B cell (primary cell): ENCODE data around the gene CDC5L. TPM values are rescaled to one million over a fixed set of nuclear protein-coding genes. Genes with fewer than 3 reads are reported as not detected.

Experiments used
- ATAC-seq: fragments of 200-7000 bp; cut with Tn5 transposase; one replicate; pipeline ENCODE4 v1.10.0; 2021; ENCODE audit warnings: low read depth, mild to moderate bottlenecking, moderate number of reproducible peaks, moderate library complexity
- CTCF ChIA-PET: fragments of 350-600 bp; sonication (Branson Sonifier 250); formaldehyde crosslinking; loops from one replicate; lab custom pipeline; 2021; ENCODE audit warnings: antibody characterized with exemption, inconsistent platforms; lab: Charles Lee
- POLR2A ChIA-PET: fragments of 350-600 bp; sonication (Branson Sonifier 250); formaldehyde crosslinking; loops from one replicate; lab custom pipeline; 2021; ENCODE audit warnings: antibody characterized with exemption; lab: Charles Lee
- DNase-seq: peaks from one replicate; pipeline ENCODE4 v3.0.0; 2013
- H2AFZ ChIP-seq: 2 replicates; pipeline ENCODE4 v1.6.1; 2012; ENCODE audit warnings: mild to moderate bottlenecking, low read depth, low read length; ENCODE audit not compliant: insufficient read depth, poor library complexity, severe bottlenecking
- H3K27ac ChIP-seq, 2 donors: 1 replicate in 1 of 2; 2 replicates in 1 of 2; pipeline ENCODE4 v1.5.1; 2012 to 2013; ENCODE audit warnings: low read length in 2 of 2, mild to moderate bottlenecking in 2 of 2, moderate library complexity in 1 of 2
- H3K27me3 ChIP-seq, 4 experiments: fragments of 200-600 bp in 1 of 4; sonication (generic) in 1 of 4; replicated peaks in 1 of 4; 1 replicate in 2 of 4; 2 replicates in 2 of 4; pipeline versions ENCODE4 v1.6.1 to v1.7.0; 2013 to 2016; ENCODE audit warnings: low read length in 3 of 4, mild to moderate bottlenecking in 2 of 4, mixed read lengths in 1 of 4, moderate library complexity in 1 of 4; ENCODE audit not compliant: insufficient read depth in 4 of 4, control insufficient read depth in 3 of 4; ENCODE audit errors: control extremely low read depth in 1 of 4
- H3K36me3 ChIP-seq, 2 experiments: replicated peaks in 1 of 2; 1 replicate in 1 of 2; 2 replicates in 1 of 2; pipeline versions ENCODE4 v1.6.1 to v1.7.1; 2013; ENCODE audit warnings: low read length in 1 of 2; ENCODE audit not compliant: insufficient read depth in 2 of 2, control insufficient read depth in 1 of 2; ENCODE audit errors: control extremely low read depth in 1 of 2, extremely low read depth in 1 of 2
- H3K4me1 ChIP-seq, 2 donors: fragments of 200-600 bp in 1 of 2; sonication (generic) in 1 of 2; 1 replicate in 1 of 2; 2 replicates in 1 of 2; pipeline versions ENCODE4 v1.5.1 to v1.6.1; 2013 to 2017; ENCODE audit warnings: low read length in 2 of 2; ENCODE audit not compliant: control insufficient read depth in 2 of 2, insufficient read depth in 2 of 2
- H3K4me2 ChIP-seq: replicated peaks from 2 replicates; pipeline ENCODE3; 2012; ENCODE audit warnings: mild to moderate bottlenecking, low read depth, low read length; ENCODE audit not compliant: poor library complexity, severe bottlenecking
- H3K4me3 ChIP-seq, 5 experiments: fragments of 200-600 bp in 1 of 5; sonication (generic) in 1 of 5; 1 replicate in 3 of 5; 2 replicates in 2 of 5; pipeline versions ENCODE4 v1.5.1 to v1.7.0; 2011 to 2016; ENCODE audit warnings: low read length in 4 of 5, mild to moderate bottlenecking in 4 of 5, low read depth in 2 of 5, control low read depth in 1 of 5, moderate library complexity in 1 of 5; ENCODE audit not compliant: insufficient read depth in 1 of 5; ENCODE audit errors: control extremely low read depth in 1 of 5, extremely low read depth in 1 of 5
- H3K79me2 ChIP-seq: fragments of 200-600 bp; sonication (generic); one replicate; pipeline ENCODE4 v1.6.0; 2016; ENCODE audit warnings: low read length; ENCODE audit not compliant: control insufficient read depth, insufficient read depth
- H3K9ac ChIP-seq: fragments of 200-600 bp; sonication (generic); 2 replicates; pipeline ENCODE4 v1.6.1; 2017; ENCODE audit warnings: mild to moderate bottlenecking, low read length, moderate library complexity
- H3K9me3 ChIP-seq, 3 donors: one replicate each; pipeline versions ENCODE4 v1.6.1 to v1.7.1; 2013; ENCODE audit warnings: low read length in 2 of 3; ENCODE audit not compliant: control insufficient read depth in 2 of 3, insufficient read depth in 1 of 3; ENCODE audit errors: control extremely low read depth in 1 of 3
- H4K20me1 ChIP-seq: 2 replicates; pipeline ENCODE4 v1.6.0; 2012; ENCODE audit warnings: mild to moderate bottlenecking, low read length; ENCODE audit not compliant: insufficient read depth, control insufficient read depth, poor library complexity, severe bottlenecking
- H3K27ac Mint-ChIP-seq: one replicate; pipeline ENCODE4 v1.8.0; 2021; ENCODE audit warnings: mixed read lengths
- H3K27me3 Mint-ChIP-seq: one replicate; pipeline ENCODE4 v1.8.0; 2021; ENCODE audit warnings: mixed read lengths
- H3K4me1 Mint-ChIP-seq: one replicate; pipeline ENCODE4 v1.8.0; 2021; ENCODE audit warnings: mixed read lengths
- H3K4me3 Mint-ChIP-seq: one replicate; pipeline ENCODE4 v1.8.0; 2021; ENCODE audit warnings: mixed read lengths
- H3K9me3 Mint-ChIP-seq: one replicate; pipeline ENCODE4 v1.8.0; 2022; ENCODE audit warnings: mixed read lengths; ENCODE audit not compliant: insufficient read depth
- EZH2 ChIP-seq: IDR thresholded peaks from 2 replicates; pipeline ENCODE4 v1.6.1; 2012; ENCODE audit warnings: borderline replicate concordance, low read depth, mild to moderate bottlenecking, moderate library complexity, low read length; ENCODE audit not compliant: insufficient read depth, poor library complexity, severe bottlenecking
- WGBS: methylation state at CpG from one replicate; pipeline ENCODE4 v1.1.5; 2013; ENCODE audit warnings: missing lambda C conversion rate; ENCODE audit not compliant: insufficient coverage; 5-methylcytosine and 5-hydroxymethylcytosine counted together
- intact Hi-C: fragments of 100-400 bp; cut with micrococcal nuclease; formaldehyde crosslinking; loops from one replicate; pipeline ENCODE4 v1.10.0; 2022
- polyA plus RNA-seq: library from polyadenylated mRNA; depleted of rRNA; stranded (reverse); fragments of >200 nt; gene quantifications from 2 replicates; pipeline ENCODE4 v1.2.3, GENCODE V29; 2012
- total RNA-seq, 2 donors: library from RNA; stranded (reverse); fragments of 120-200 nt in 1 of 2; gene quantifications; 1 replicate in 1 of 2; 2 replicates in 1 of 2; pipeline versions ENCODE4 v1.2.3 to v1.2.4, GENCODE V29; 2013 to 2022
- TF ChIP-seq, protein P1 (sequence below): fragments of 200-600 bp; IDR thresholded peaks from one replicate; pipeline ENCODE4 v1.8.0; 2022; ENCODE audit warnings: antibody characterized with exemption, mild to moderate bottlenecking

The CDC5L gene
- total and polyA plus RNA-seq, 2 donors (not counting 1 experiment from before 2014, with no cell fraction given): 4.1 to 22.2 TPM

- H3K4me3 Mint-ChIP-seq: no peak overlapping the region
- intact Hi-C loops: no loop called here
- no peaks in the 10 kb centered on the region for H3K27me3 ChIP-seq
- no peaks in the 10 kb centered on the region for H3K4me1 Mint-ChIP-seq
- peaks cover 11 to 23% (median 14%) of the 10 kb centered on the region in 3 donors for H3K9me3 ChIP-seq
- no peaks in the 10 kb centered on the region for H3K27me3 Mint-ChIP-seq
- H3K27ac ChIP-seq: no peak overlapping the region
- peaks cover 18 to 54% of the 10 kb centered on the region in 2 experiments for H3K36me3 ChIP-seq
- DNase-seq (no peak), ATAC-seq (no peak)
- peaks cover 13% of the 10 kb centered on the region for H4K20me1 ChIP-seq
- no peak overlapping the region for H3K27ac Mint-ChIP-seq
- no peak overlapping the region for H3K4me3 ChIP-seq
- peaks cover 11% of the 10 kb centered on the region for H3K79me2 ChIP-seq
- H2AFZ ChIP-seq: no peak overlapping the region
- ChIA-PET POLR2A (no interaction called here), CTCF (interaction anchor here (1.3 kb wide), 1 partner anchor 14 kb away, joined by 5 read pairs; no protein-coding TSS in a partner anchor)
- no peaks in the 10 kb centered on the region for H3K4me1 ChIP-seq
- TF ChIP-seq, protein P1, sequence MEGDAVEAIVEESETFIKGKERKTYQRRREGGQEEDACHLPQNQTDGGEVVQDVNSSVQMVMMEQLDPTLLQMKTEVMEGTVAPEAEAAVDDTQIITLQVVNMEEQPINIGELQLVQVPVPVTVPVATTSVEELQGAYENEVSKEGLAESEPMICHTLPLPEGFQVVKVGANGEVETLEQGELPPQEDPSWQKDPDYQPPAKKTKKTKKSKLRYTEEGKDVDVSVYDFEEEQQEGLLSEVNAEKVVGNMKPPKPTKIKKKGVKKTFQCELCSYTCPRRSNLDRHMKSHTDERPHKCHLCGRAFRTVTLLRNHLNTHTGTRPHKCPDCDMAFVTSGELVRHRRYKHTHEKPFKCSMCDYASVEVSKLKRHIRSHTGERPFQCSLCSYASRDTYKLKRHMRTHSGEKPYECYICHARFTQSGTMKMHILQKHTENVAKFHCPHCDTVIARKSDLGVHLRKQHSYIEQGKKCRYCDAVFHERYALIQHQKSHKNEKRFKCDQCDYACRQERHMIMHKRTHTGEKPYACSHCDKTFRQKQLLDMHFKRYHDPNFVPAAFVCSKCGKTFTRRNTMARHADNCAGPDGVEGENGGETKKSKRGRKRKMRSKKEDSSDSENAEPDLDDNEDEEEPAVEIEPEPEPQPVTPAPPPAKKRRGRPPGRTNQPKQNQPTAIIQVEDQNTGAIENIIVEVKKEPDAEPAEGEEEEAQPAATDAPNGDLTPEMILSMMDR: peak; percentile 34
- TF ChIP-seq EZH2: no peak
- peaks cover 9% of the 10 kb centered on the region for H3K9me3 Mint-ChIP-seq
- H3K4me2 ChIP-seq: no peak overlapping the region
- H3K9ac ChIP-seq: no peak overlapping the region
Observed at GRCh38 chr6:44442833-44443444, 55.4 kb downstream of the CDC5L start.

DNA sequence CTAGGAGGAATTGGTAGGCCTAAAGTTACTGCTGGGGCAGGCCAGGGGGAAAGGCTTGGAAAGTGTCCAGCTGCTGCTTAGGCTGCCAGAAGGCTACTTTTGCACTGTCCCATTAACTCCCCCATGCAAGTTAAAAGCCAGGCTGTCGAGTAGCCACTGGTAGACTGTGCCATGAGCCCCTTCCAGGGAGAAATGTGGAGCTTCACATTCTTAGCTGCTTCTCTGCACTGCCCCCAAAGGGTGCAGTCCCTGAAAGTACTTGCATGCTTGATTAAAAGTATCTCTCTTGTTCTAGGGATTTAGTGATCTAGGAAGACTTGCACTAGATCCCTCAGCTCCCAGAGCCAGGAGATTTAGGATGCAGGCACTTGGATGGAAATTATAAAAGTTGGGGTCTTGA lies 57.3 kb downstream of the CDC5L start:
- Histone ChIP-seq H4K20me1 (peaks cover 13% of the 10 kb centered on the region), H3K4me1 (no peaks in the 10 kb centered on the region), H3K79me2 (peaks cover 11% of the 10 kb centered on the region), H3K27ac (no peak overlapping the region), H3K27me3 (no peaks in the 10 kb centered on the region), H3K4me2 (no peak overlapping the region), H3K4me3 (no peak overlapping the region), H3K9ac (no peak overlapping the region), H3K36me3 (peaks cover 25 to 45% of the 10 kb centered on the region in 2 experiments), H2AFZ (no peak overlapping the region), H3K9me3 (peaks cover 11 to 23% (median 14%) of the 10 kb centered on the region in 3 donors)
- ChIA-PET POLR2A (no interaction called here), CTCF (interaction anchor here (1.1 to 4.1 kb wide), 2 partner anchors 11 to 31 kb away, joined by 3 to 19 read pairs; no protein-coding TSS in a partner anchor)
- H3K9me3 Mint-ChIP-seq: peaks cover 9% of the 10 kb centered on the region
- TF ChIP-seq, protein P1: no peak
- no peak for TF ChIP-seq EZH2
- DNase-seq: no peak
- 100% methylated on average over 1 of the region's 1 CpG for WGBS
- no peaks in the 10 kb centered on the region for H3K27me3 Mint-ChIP-seq
- H3K4me3 Mint-ChIP-seq: no peak overlapping the region
- ATAC-seq: no peak
- intact Hi-C loops: no loop called here
- H3K4me1 Mint-ChIP-seq: no peaks in the 10 kb centered on the region
- no peak overlapping the region for H3K27ac Mint-ChIP-seq
